ENCODE data around the gene CDH1. TPM values are rescaled to one million over a fixed set of nuclear protein-coding genes. Genes with fewer than 3 reads are reported as not detected.

The CDH1 gene
- polyA plus RNA-seq, 1 of the 3 experiments (the other 2 are of a cell fraction): not detected

GRCh38 chr16:68762996-68763756 lies 26.1 kb downstream of the CDH1 start:
- no peaks in the 10 kb centered on the region for H3F3A ChIP-seq (replicated peaks; ENCODE audit: insufficient read depth)
- WGBS (ENCODE audit: low lambda C conversion rate): 66% methylated on average over 6 of the region's 6 CpGs
- no peak for TF ChIP-seq NRF1 (IDR thresholded peaks at IDR 0.05; ENCODE audit: low read depth, low read length)
- TF ChIP-seq, protein P1, sequence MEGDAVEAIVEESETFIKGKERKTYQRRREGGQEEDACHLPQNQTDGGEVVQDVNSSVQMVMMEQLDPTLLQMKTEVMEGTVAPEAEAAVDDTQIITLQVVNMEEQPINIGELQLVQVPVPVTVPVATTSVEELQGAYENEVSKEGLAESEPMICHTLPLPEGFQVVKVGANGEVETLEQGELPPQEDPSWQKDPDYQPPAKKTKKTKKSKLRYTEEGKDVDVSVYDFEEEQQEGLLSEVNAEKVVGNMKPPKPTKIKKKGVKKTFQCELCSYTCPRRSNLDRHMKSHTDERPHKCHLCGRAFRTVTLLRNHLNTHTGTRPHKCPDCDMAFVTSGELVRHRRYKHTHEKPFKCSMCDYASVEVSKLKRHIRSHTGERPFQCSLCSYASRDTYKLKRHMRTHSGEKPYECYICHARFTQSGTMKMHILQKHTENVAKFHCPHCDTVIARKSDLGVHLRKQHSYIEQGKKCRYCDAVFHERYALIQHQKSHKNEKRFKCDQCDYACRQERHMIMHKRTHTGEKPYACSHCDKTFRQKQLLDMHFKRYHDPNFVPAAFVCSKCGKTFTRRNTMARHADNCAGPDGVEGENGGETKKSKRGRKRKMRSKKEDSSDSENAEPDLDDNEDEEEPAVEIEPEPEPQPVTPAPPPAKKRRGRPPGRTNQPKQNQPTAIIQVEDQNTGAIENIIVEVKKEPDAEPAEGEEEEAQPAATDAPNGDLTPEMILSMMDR (IDR thresholded peaks at IDR 0.05): no peak
- TF ChIP-seq REST (IDR thresholded peaks at IDR 0.05; ENCODE audit: low read depth, low read length): no peak
- TF ChIP-seq, protein P2, sequence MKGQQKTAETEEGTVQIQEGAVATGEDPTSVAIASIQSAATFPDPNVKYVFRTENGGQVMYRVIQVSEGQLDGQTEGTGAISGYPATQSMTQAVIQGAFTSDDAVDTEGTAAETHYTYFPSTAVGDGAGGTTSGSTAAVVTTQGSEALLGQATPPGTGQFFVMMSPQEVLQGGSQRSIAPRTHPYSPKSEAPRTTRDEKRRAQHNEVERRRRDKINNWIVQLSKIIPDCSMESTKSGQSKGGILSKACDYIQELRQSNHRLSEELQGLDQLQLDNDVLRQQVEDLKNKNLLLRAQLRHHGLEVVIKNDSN (IDR thresholded peaks at IDR 0.05; ENCODE audit: borderline replicate concordance, low read depth): no peak
- TF ChIP-seq MEF2A (IDR thresholded peaks at IDR 0.05; ENCODE audit: borderline replicate concordance, low read depth): no peak
- TF ChIP-seq POLR2AphosphoS5 (IDR thresholded peaks at IDR 0.05; ENCODE audit: low read depth, low read length): no peak
- TF ChIP-seq GABPA (IDR thresholded peaks at IDR 0.05; ENCODE audit: low read depth): no peak
- no peak for TF ChIP-seq CHD2 (IDR thresholded peaks at IDR 0.05; ENCODE audit: low read length, partially characterized antibody)
- no peak for TF ChIP-seq SIN3A (IDR thresholded peaks at IDR 0.05; ENCODE audit: borderline replicate concordance, low read depth, low read length)
- TF ChIP-seq RXRA (IDR thresholded peaks at IDR 0.05; ENCODE audit: borderline replicate concordance, low read depth): no peak
- no peak for TF ChIP-seq SMC3 (IDR thresholded peaks at IDR 0.05; ENCODE audit: low read depth, low read length)
- H3K4me1 ChIP-seq (ENCODE audit: control insufficient read depth in 1 of 2, insufficient read depth in 2 of 2, low read depth in 1 of 2, low read length in 1 of 2): no peaks in the 10 kb centered on the region
- no peaks in the 10 kb centered on the region for H3K36me3 ChIP-seq (replicated peaks in 1 of 2; ENCODE audit: control insufficient read depth in 1 of 2, insufficient read depth in 2 of 2, low read length in 1 of 2)
- H3K9ac ChIP-seq: no peak overlapping the region
- ChIA-PET CTCF (no interaction called here), POLR2A (no interaction called here)
- no peak overlapping the region for H2AFZ ChIP-seq (ENCODE audit: low read depth)
- DNase-seq: no peak
- no peak overlapping the region for H3K4me2 ChIP-seq
- no peaks in the 10 kb centered on the region for H4K20me1 ChIP-seq (ENCODE audit: insufficient read depth)
- H3K9me2 ChIP-seq: no peaks in the 10 kb centered on the region
- no peaks in the 10 kb centered on the region for H3K27me3 ChIP-seq (ENCODE audit: insufficient read depth)
- H3K79me2 ChIP-seq (ENCODE audit: insufficient read depth): no peaks in the 10 kb centered on the region
- H3K9me3 ChIP-seq: no peaks in the 10 kb centered on the region
- H3K4me3 ChIP-seq (ENCODE audit: low read depth in 2 of 2, low read length in 1 of 2): no peak overlapping the region
- H3K27ac ChIP-seq (ENCODE audit: low read depth in 2 of 2, low read length in 1 of 2): no peak overlapping the region

Measured in SK-N-SH (cell line).